Hippocampal formation (tissue), 2 donors: Measurements from ENCODE around the gene CNTN6.
A peak's percentile ranks its signal among the peaks of the same experiment; 100 is the strongest.
"Not testable (repeated sequence)": the region's sequence is repeated elsewhere in the genome, so short reads cannot be mapped to it uniquely, and the experiment has no call there.

Source experiments
- DNase-seq, 2 donors: peaks; one replicate each; lab custom pipeline; 2025; lab: John Stamatoyannopoulos, UW

The CNTN6 gene

GRCh38 chr3:1288805-1289494, 196.1 kb downstream of the CNTN6 start:
- DNase-seq: no peak

- DNase-seq: no peak
These were observed 199.8 kb downstream of the CNTN6 start for GRCh38 chr3:1292571-1293071.

- no peak for DNase-seq
These were observed 201.8 kb downstream of the CNTN6 start for GRCh38 chr3:1294586-1294985.

- DNase-seq: no peak
These were observed 225.6 kb downstream of the CNTN6 start for GRCh38 chr3:1318296-1319005.

- DNase-seq: no peak
These were observed 233.7 kb downstream of the CNTN6 start for GRCh38 chr3:1326546-1326945.

- DNase-seq: no peak
These were observed 237.3 kb downstream of the CNTN6 start for GRCh38 chr3:1330107-1330506.

- no peak for DNase-seq
These were observed 253.6 kb downstream of the CNTN6 start for GRCh38 chr3:1346386-1346785.

GRCh38 chr3:1348547-1348946, 255.7 kb downstream of the CNTN6 start:
- DNase-seq: no peak

GRCh38 chr3:1350885-1351284, 258.1 kb downstream of the CNTN6 start:
- DNase-seq: no peak

GRCh38 chr3:1355691-1356090, 262.9 kb downstream of the CNTN6 start:
- DNase-seq: no peak

- DNase-seq: no peak
These were observed 263.3 kb downstream of the CNTN6 start for GRCh38 chr3:1356101-1356500.

- DNase-seq: no peak
These were observed 272.7 kb downstream of the CNTN6 start for GRCh38 chr3:1365528-1365927.

- DNase-seq: no peak
These were observed 281.6 kb downstream of the CNTN6 start for GRCh38 chr3:1374471-1374870.

- DNase-seq: no peak
These were observed 282.3 kb downstream of the CNTN6 start for GRCh38 chr3:1375145-1375544.

- peak; percentile 11 to 17 for DNase-seq
These were observed 288.3 kb downstream of the CNTN6 start for GRCh38 chr3:1380926-1381646.

GRCh38 chr3:1381647-1382036, 288.8 kb downstream of the CNTN6 start:
- no peak for DNase-seq

GRCh38 chr3:1387396-1387905, 294.6 kb downstream of the CNTN6 start:
- not testable (repeated sequence) for DNase-seq

- no peak for DNase-seq
These were observed 301.4 kb downstream of the CNTN6 start for GRCh38 chr3:1394188-1394587.

GRCh38 chr3:1400571-1400970, 307.7 kb downstream of the CNTN6 start:
- DNase-seq: no peak

- no peak for DNase-seq
These were observed 311.6 kb downstream of the CNTN6 start for GRCh38 chr3:1404270-1404962.

GRCh38 chr3:1406250-1406649, 313.4 kb downstream of the CNTN6 start:
- no peak for DNase-seq

GRCh38 chr3:1421577-1421976, 328.8 kb downstream of the CNTN6 start:
- no peak for DNase-seq
